HG03103 (cell line): ENCODE data around the gene PAPOLB.

Experiments
- ATAC-seq: cut with Tn5 transposase; IDR thresholded peaks from one replicate; pipeline ENCODE4 v1.9.1; 2021; ENCODE audit warnings: low read depth; ENCODE audit not compliant: unreplicated experiment

PAPOLB gene

GRCh38 chr7:4878336-4879335 is 16.8 kb upstream of the PAPOLB start:
- ATAC-seq, result no peak

GRCh38 chr7:4876586-4876985 is 14.8 kb upstream of the PAPOLB start:
- ATAC-seq, result no peak

GRCh38 chr7:4875391-4875790 is 13.6 kb upstream of the PAPOLB start:
- no peak for ATAC-seq

- no peak for ATAC-seq
These were observed 11.5 kb upstream of the PAPOLB start for GRCh38 chr7:4873071-4873944.

GRCh38 chr7:4871930-4872675 is 10.3 kb upstream of the PAPOLB start:
- ATAC-seq, result no peak

GRCh38 chr7:4871056-4871680 is 9.3 kb upstream of the PAPOLB start:
- ATAC-seq, result no peak

- no peak for ATAC-seq
These were observed 6.7 kb upstream of the PAPOLB start for GRCh38 chr7:4868493-4868892.

GRCh38 chr7:4866528-4867496 is 5.0 kb upstream of the PAPOLB start:
- no peak for ATAC-seq

GRCh38 chr7:4862156-4862555 is 326 bp upstream of the PAPOLB start:
- ATAC-seq, result no peak

GRCh38 chr7:4861227-4861626 is 603 bp downstream of the PAPOLB start:
- no peak for ATAC-seq

GRCh38 chr7:4857189-4857588 is 4.6 kb downstream of the PAPOLB start:
- ATAC-seq, result no peak

- no peak for ATAC-seq
These were observed 5.3 kb downstream of the PAPOLB start for GRCh38 chr7:4856336-4857057.

GRCh38 chr7:4854916-4855315 is 6.9 kb downstream of the PAPOLB start:
- no peak for ATAC-seq

- ATAC-seq, result no peak
These were observed 10.1 kb downstream of the PAPOLB start for GRCh38 chr7:4851459-4852422.

GRCh38 chr7:4850262-4850795 is 11.5 kb downstream of the PAPOLB start:
- ATAC-seq, result no peak

GRCh38 chr7:4849390-4849789 is 12.4 kb downstream of the PAPOLB start:
- no peak for ATAC-seq

GRCh38 chr7:4845740-4846142 is 16.1 kb downstream of the PAPOLB start:
- no peak for ATAC-seq
